ENCODE results near the gene VEGFA.
A peak's percentile ranks its signal among the peaks of the same experiment; 100 is the strongest.

VEGFA gene

GRCh38 chr6:43760210-43761168 is 9.5 kb upstream of the VEGFA start:
- no peak for DNase-seq

GRCh38 chr6:43761666-43762409 is 8.2 kb upstream of the VEGFA start:
- no peak for DNase-seq

GRCh38 chr6:43762410-43762768 is 7.6 kb upstream of the VEGFA start:
- no peak for DNase-seq

- no peak for DNase-seq
These were observed 6.9 kb upstream of the VEGFA start for GRCh38 chr6:43762966-43763695.

- DNase-seq = no peak
These were observed 6.0 kb upstream of the VEGFA start for GRCh38 chr6:43763812-43764522.

GRCh38 chr6:43764772-43765171 is 5.2 kb upstream of the VEGFA start:
- no peak for DNase-seq

GRCh38 chr6:43765776-43766499 is 4.1 kb upstream of the VEGFA start:
- no peak for DNase-seq

- no peak for DNase-seq
These were observed 3.5 kb upstream of the VEGFA start for GRCh38 chr6:43766500-43766853.

- no peak for DNase-seq
These were observed 3.0 kb upstream of the VEGFA start for GRCh38 chr6:43766964-43767461.

GRCh38 chr6:43767553-43768505 is 2.2 kb upstream of the VEGFA start:
- no peak for DNase-seq

GRCh38 chr6:43768506-43768860 is 1.5 kb upstream of the VEGFA start:
- DNase-seq = no peak

- no peak for DNase-seq
These were observed 957 bp upstream of the VEGFA start for GRCh38 chr6:43768983-43769525.

- DNase-seq = no peak
These were observed 580 bp downstream of the VEGFA start for GRCh38 chr6:43770372-43771209.

GRCh38 chr6:43771210-43771857 is 1.3 kb downstream of the VEGFA start:
- peak; percentile 24 for DNase-seq

GRCh38 chr6:43771858-43772680 is 2.1 kb downstream of the VEGFA start:
- DNase-seq = no peak

- DNase-seq = no peak
These were observed 2.7 kb downstream of the VEGFA start for GRCh38 chr6:43772681-43773049.

- DNase-seq = peak; percentile 32
These were observed 3.3 kb downstream of the VEGFA start for GRCh38 chr6:43773050-43773979.

Data from CD4-positive, alpha-beta T cell treated with Interleukin-4 for 4 hours (primary cell).